ENCODE results near the gene DNAJB6. TPM values are rescaled to one million over a fixed set of nuclear protein-coding genes. Genes with fewer than 3 reads are reported as not detected.
A peak's percentile ranks its signal among the peaks of the same experiment; 100 is the strongest.

Gene DNAJB6
- total RNA-seq, 2 donors from 2014 or later = 113 to 118 TPM

DNA sequence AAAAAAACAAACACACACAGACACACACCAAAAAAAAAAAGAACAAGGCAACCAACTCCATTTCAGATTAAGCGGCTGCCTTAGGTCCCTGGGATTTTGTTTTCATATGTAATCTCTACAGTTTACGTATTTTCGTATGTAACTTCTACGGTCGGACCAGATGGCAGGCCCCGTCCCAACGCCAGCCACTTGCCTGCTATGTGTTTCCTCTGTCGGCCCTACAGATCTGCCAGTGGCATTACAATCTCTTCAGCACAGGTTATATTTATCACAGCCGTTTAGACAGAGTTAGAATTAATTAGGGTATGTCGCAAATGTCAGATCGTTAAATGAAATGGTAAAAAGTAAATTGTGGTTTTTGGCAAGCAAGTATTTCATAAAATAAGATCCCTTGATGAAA is 99.3 kb downstream of the DNAJB6 start:
- ATAC-seq (replicated peaks) = no peak
- Mint-ChIP-seq H3K27me3 (no peaks in the 10 kb centered on the region), H3K4me3 (no peak overlapping the region), H3K4me1 (peaks cover 17% of the 10 kb centered on the region), H3K9me3 (no peaks in the 10 kb centered on the region), H3K36me3 (ENCODE audit: low read depth) (no peaks in the 10 kb centered on the region), H3K27ac (no peak overlapping the region)

DNA sequence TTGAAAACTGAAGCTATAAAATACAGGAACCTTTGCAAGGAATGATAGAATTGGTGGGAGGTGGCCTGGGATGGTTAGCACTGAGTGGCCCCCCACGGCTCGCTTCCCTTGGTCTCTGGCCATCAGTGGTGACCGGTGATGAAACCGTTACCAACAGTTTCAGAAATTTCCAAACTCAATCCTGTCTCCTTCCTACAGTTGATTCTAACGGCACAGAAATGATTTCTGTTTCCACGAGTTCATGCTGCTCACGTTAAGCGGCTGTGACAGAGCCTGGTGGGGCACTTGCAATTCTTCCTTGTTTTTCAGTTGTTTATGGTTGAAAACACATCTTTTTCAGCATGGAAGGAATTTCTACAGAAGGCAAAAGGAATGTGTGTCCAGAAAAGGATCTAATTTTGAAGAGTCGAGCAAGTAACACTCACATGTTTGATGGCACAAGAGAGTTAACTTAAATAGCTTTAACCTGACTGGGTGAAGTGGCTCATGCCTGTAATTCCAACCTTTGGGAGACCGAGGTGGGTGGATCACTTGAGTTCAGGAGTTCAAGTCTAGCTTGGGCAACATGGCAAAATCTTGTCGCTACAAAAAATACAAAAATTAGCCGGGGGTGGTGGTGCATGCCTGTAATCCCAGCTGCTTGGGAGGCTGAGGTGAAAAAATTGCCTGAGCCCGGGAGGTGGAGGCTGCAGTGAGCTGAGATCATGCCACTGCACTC is 100.1 kb downstream of the DNAJB6 start:
- Mint-ChIP-seq H3K4me1 (peaks cover 17% of the 10 kb centered on the region), H3K27me3 (no peaks in the 10 kb centered on the region), H3K4me3 (no peak overlapping the region), H3K36me3 (ENCODE audit: low read depth) (no peaks in the 10 kb centered on the region), H3K27ac (no peak overlapping the region), H3K9me3 (no peaks in the 10 kb centered on the region)
- ATAC-seq (replicated peaks) = no peak

DNA sequence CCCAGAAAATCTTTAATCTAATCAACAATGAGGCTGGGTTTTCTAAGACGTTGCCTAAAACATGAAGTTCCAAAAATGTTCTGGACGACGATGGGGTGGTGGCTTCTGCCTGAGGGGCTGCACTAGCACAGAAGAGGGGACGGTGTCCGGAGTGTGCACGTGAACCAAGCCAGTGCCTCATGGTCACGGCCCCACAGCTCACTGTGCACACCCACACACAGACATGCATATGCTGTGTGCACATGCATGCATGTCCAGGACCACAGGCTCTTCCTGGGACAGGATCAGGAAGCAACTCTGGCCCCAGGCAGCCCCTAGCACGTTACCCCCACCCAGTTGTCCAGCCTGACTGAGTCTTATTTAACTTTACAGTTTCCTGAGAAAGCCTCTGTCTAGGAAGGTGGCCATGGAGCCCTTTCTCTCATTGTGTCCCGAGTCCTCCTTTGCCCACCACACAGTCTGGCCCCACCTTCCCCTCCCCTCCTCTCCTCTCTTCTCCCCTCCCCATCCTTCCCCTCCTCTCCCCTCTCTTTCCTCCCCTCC is 100.8 kb downstream of the DNAJB6 start:
- H3K4me1 Mint-ChIP-seq = peaks cover 17% of the 10 kb centered on the region
- no peak for ATAC-seq (replicated peaks)
- H3K27me3 Mint-ChIP-seq = no peaks in the 10 kb centered on the region
- H3K27ac Mint-ChIP-seq = no peak overlapping the region
- H3K4me3 Mint-ChIP-seq = no peak overlapping the region
- H3K36me3 Mint-ChIP-seq (ENCODE audit: low read depth) = no peaks in the 10 kb centered on the region
- H3K9me3 Mint-ChIP-seq = no peaks in the 10 kb centered on the region

DNA sequence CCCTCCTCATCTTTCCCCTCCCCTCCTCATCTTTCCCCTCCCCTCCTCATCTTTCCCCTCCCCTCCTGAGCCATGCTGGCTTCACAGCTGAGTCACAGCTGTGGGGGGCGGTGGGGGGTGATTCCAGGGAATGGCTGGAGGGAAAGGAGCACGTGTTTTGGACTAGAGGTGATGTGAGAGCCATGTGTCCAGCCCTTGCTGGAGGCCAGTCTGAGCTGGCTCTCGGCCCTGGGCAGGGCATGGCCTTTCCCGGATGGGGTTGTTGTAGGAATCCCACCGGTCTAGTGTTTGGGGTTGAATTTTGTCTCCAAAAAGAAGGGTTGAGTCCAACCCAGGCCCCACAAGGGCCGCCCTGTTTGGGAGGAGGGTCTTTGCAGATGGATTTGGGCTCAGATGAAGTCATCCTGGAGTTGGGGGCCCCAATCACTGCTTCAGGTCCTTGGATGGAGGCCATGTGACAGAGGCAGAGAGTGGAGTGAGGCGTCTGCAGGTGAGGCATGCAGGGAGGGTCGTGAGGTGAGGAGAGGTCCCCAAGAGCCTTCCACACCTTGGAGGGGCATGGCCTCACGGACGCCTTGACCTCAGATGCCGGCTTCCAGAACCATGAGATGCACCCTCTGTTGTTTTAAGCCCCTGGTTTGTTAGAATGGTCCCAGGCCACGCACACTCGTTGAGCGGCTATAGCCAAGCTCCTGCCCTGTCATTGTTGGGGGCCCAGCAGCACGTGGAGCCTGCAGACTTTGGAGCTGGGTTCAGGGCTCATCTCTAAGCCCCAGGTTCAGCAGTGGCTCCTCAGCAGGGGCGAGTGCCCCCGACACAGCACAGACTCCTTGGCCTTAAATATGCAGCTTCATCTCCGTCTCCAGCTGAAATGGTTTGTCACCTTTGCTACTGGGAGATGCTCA is 101.6 kb downstream of the DNAJB6 start:
- no peaks in the 10 kb centered on the region for H3K9me3 Mint-ChIP-seq
- H3K27me3 Mint-ChIP-seq = no peaks in the 10 kb centered on the region
- no peaks in the 10 kb centered on the region for H3K36me3 Mint-ChIP-seq (ENCODE audit: low read depth)
- no peak for ATAC-seq (replicated peaks)
- peaks cover 11% of the 10 kb centered on the region for H3K4me1 Mint-ChIP-seq
- no peak overlapping the region for H3K27ac Mint-ChIP-seq
- no peak overlapping the region for H3K4me3 Mint-ChIP-seq

DNA sequence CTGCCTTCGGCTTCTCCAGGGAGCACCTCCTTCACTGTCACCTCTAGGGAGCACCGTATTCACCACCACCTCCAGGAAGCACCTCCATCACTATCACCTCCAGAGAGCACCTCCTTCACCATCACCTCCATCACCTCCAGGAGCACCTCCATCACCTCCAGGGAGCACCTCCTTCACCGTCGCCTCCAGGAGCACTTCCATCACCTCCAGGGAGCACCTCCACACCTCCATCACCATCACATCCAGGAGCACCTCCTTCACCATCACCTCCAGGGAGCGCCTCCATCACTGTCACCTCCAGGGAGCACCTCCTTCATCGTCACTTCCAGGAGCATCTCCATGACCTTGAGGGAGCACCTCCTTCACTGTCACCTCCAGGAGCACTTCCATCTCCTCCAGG is 102.3 kb downstream of the DNAJB6 start:
- Mint-ChIP-seq H3K27me3 (no peaks in the 10 kb centered on the region), H3K4me3 (no peak overlapping the region), H3K4me1 (peaks cover 8% of the 10 kb centered on the region), H3K27ac (peak overlapping the region; percentile 2), H3K36me3 (ENCODE audit: low read depth) (no peaks in the 10 kb centered on the region), H3K9me3 (no peaks in the 10 kb centered on the region)
- no peak for ATAC-seq (replicated peaks)

DNA sequence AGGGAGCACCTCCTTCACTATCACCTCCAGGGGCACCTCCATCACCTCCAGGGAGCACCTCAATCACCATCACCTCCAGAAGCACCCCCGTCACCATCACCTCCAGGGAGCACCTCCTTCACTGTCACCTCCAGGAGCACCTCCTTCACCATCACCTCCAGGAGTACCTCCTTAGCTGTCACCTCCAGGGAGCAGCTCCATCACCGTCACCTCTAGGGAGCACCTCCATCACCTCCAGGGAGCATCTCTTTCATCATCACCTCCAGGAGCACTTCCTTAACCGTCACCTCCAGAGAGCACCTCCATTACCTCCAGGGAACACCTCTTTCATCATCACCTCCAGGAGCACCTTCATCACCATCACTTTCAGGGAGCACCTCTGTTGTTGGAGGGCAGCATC is 103.0 kb downstream of the DNAJB6 start:
- Mint-ChIP-seq H3K4me1 (peaks cover 8% of the 10 kb centered on the region), H3K4me3 (no peak overlapping the region), H3K27me3 (no peaks in the 10 kb centered on the region), H3K9me3 (no peaks in the 10 kb centered on the region), H3K27ac (peak overlapping the region; percentile 2), H3K36me3 (ENCODE audit: low read depth) (no peaks in the 10 kb centered on the region)
- ATAC-seq (replicated peaks) = no peak

DNA sequence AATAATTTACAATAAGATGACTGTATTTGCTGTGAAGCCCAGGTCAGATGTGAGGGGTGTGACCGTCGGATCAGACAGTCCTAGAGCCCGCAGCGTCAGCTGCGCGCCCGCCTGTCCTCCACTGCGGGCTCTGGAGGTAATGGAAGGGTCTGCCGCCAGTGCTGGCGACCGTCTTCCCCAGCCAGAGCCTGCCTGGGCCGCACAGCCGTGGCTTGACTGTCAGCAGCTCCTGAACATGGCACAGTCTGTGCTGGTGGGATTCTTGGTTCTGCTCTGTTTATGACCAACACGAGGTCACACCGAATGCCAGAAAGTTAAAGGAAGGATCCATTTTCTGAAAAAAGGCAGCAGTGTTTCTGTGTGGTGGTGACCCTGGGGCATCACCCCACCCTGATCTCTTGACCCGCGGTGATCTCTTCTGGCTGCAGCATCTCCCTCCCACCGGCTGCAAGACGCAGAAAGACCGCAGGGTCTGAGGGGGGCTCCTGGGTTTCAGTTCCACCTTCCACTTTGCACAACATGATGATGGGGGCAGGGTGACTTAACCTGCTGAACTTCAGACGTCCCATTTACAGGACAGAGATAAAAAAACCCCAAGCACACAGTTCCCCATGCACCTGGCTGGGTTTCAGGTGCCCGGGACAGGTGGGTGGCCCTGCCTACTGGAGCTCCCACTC is 103.7 kb downstream of the DNAJB6 start:
- Mint-ChIP-seq H3K27me3 (no peaks in the 10 kb centered on the region), H3K36me3 (ENCODE audit: low read depth) (no peaks in the 10 kb centered on the region), H3K4me1 (peaks cover 8% of the 10 kb centered on the region), H3K4me3 (peak overlapping the region; percentile 41), H3K9me3 (no peaks in the 10 kb centered on the region), H3K27ac (peak overlapping the region; percentile 58)
- no peak for ATAC-seq (replicated peaks)

DNA sequence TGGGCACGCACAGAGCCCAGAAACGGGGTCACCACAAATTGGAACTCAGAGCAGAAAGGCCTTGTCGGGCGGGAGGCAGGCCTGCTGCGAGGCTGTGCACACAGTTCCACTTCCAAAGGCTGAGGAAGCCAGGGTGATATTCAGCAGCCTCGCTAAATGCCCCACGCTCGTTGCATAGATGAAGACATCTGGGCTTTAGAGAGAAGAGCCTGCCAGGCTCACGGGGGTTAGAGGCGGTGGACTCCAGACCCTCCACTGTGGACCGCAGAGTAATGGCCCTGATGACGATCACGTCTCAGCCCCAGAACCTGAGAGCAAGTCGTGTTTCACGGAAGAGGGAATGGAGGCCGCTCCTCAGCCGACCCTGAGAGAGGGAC is 104.2 kb downstream of the DNAJB6 start:
- Mint-ChIP-seq H3K4me3 (peak overlapping the region; percentile 41), H3K9me3 (no peaks in the 10 kb centered on the region), H3K27me3 (no peaks in the 10 kb centered on the region), H3K4me1 (peaks cover 8% of the 10 kb centered on the region), H3K36me3 (ENCODE audit: low read depth) (no peaks in the 10 kb centered on the region), H3K27ac (peak overlapping the region; percentile 58)
- peak; percentile 18 for ATAC-seq (replicated peaks)

DNA sequence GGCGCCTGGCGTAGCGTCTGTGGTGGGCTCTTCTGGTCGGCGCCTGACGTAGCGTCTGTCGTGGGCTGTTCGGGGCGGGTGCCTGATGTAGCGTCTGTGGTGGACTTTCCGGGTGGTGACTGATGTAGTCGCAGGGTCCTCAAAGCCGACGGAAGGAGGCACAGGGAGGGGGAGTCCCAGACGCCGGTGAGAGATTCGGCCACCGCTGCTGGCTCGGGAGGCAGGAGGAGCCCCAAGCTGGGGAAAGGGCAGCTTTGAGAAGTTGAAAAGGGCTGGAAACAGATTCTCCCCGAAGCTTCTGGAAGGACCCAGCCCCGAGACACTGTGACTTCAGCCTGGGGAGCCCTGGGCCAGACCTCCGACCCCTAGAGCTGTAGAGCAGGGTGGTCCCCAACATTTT is 105.7 kb downstream of the DNAJB6 start:
- Mint-ChIP-seq H3K27me3 (no peaks in the 10 kb centered on the region), H3K36me3 (ENCODE audit: low read depth) (no peaks in the 10 kb centered on the region), H3K9me3 (no peaks in the 10 kb centered on the region), H3K4me3 (peak overlapping the region; percentile 19), H3K27ac (no peak overlapping the region), H3K4me1 (peaks cover 8% of the 10 kb centered on the region)
- no peak for ATAC-seq (replicated peaks)

DNA sequence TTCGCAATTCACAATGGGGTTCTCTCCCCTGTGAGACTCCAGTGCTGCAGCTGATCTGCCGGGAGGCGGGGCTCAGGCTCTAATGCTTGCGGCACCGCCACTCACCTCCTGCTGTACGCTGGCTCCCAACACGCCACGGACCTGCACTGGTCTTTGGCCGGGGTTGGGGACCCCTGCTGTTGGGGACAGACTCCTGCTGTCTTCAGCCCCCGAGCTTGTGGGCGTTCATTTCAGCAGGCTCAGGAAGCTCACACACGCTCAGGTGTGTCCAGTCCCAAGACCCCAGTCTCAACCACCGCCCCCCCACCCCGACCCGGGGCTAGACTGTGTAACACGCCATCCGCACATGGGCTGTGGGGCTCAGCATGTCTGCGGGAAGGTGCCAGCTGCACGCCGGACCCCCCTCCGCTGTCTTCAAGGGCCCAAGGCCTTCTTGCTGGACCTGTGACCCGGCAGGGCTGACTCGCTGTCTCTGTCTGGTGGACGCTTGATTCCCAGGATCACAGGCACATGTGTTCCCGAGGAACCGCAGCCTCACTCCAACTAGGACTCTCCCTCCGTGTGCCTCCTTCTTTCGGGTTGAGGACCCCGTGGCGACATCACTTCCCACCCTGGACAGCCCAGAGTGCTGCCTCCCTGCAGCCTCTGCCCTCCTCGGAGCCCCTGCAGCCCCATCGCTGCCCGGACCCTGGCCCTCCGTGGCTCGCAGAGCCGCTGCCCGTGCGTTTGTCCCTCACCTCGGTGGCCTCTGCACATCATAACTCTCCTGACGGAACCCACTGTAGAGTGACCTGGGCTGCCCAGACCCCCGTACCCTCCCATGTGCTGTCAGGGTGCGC is 106.4 kb downstream of the DNAJB6 start:
- peak; percentile 28 for ATAC-seq (replicated peaks)
- H3K27me3 Mint-ChIP-seq = no peaks in the 10 kb centered on the region
- H3K9me3 Mint-ChIP-seq = no peaks in the 10 kb centered on the region
- peaks cover 8% of the 10 kb centered on the region for H3K4me1 Mint-ChIP-seq
- peak overlapping the region; percentile 19 for H3K4me3 Mint-ChIP-seq
- no peak overlapping the region for H3K27ac Mint-ChIP-seq
- no peaks in the 10 kb centered on the region for H3K36me3 Mint-ChIP-seq (ENCODE audit: low read depth)

DNA sequence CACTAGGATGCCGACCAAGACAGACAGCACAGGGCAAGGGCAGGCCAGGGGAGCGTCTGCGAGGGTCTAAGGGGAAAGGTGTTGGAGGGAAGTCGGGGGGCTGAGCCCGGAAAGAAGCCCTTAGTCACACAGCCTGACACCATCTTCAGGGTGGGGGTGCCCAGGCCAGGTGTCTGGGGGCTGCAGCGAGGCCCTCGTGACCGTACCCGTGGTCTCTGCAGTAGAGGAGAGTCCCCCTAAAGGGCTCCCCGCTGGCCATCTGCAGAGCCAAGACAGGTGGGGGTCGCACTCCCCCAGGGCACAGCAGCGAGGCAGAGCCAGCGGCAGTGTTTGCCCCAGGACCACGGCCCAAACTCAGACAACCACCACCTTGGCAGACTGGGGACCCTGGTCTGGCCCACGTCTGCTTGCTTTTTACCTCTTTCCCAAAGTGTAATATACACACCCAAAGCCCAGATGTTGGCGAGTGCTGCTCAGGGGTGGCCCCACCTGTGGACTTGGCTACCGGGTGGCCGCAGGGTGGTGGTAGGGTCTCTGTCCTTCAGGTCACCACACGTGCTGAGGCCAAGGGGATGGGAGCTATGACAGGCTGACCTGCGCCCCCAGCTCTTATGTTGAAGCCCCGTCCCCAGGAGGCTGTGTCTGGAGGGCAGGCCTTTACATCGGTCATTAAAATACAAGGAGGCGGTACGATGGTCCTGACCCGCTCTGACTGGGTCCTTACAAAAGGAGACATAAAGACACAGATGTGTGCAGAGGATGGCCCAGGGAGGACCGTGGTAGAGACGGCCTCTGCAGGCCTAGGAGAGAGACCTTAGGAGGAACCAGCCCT is 107.4 kb downstream of the DNAJB6 start:
- no peaks in the 10 kb centered on the region for H3K27me3 Mint-ChIP-seq
- H3K4me3 Mint-ChIP-seq = no peak overlapping the region
- no peak for ATAC-seq (replicated peaks)
- no peak overlapping the region for H3K27ac Mint-ChIP-seq
- peaks cover 8% of the 10 kb centered on the region for H3K4me1 Mint-ChIP-seq
- no peaks in the 10 kb centered on the region for H3K9me3 Mint-ChIP-seq
- H3K36me3 Mint-ChIP-seq (ENCODE audit: low read depth) = no peaks in the 10 kb centered on the region

DNA sequence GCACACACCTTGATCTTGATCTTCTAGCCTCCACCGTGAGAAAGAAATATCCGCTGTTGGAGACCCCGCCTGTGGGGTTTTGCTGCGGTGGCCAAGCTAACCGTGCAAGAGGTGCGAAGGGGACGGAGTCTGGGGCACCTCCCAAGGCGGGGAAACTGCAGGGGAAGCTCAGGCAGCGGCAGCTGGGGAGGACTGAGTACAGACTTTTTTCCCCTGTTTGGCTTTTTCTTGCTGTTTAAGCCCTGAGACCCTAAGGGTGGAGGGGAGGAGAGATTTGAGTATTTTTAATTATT is 108.0 kb downstream of the DNAJB6 start:
- ATAC-seq (replicated peaks) = no peak
- Mint-ChIP-seq H3K9me3 (no peaks in the 10 kb centered on the region), H3K27ac (no peak overlapping the region), H3K36me3 (ENCODE audit: low read depth) (no peaks in the 10 kb centered on the region), H3K27me3 (no peaks in the 10 kb centered on the region), H3K4me1 (peaks cover 2% of the 10 kb centered on the region), H3K4me3 (no peak overlapping the region)

DNA sequence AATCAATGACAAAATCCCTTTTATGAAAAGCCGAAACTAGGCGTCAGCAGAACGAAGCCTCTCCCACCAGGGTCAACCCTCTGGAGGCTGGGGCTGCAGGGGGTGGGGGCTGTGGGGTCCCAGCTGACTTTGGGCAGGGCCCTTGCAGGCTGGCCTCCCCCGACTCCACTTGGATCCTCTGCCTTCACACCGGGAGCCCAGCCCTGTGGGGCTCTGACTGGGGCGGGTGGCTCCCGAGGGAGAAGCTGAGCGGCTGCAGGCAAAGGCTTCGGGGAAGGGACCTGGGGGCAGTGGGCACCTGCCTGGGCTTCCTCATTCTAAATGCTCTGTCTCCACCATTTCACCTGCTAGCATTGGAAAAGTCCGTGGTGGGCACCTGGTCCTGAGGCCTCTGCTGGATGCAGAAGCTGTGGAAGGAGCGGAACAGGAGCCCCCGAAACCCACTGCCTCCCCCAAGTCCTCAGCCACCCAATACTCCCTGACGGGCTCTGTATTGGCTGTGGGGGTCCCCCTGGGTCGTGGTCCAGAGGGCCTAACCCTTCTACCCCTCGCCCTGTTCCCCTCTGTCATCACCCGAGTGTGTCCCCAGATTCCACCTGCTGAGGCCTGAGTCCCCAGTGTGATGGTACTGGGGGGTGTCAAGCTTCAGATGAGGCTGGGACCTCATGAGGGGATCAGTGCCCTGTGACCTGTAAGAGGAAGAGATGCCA is 108.6 kb downstream of the DNAJB6 start:
- Mint-ChIP-seq H3K27ac (no peak overlapping the region), H3K4me1 (no peaks in the 10 kb centered on the region), H3K9me3 (no peaks in the 10 kb centered on the region), H3K4me3 (no peak overlapping the region), H3K27me3 (no peaks in the 10 kb centered on the region), H3K36me3 (ENCODE audit: low read depth) (no peaks in the 10 kb centered on the region)
- ATAC-seq (replicated peaks) = no peak
